ENCODE results near the gene CUEDC1. TPM values are rescaled to one million over a fixed set of nuclear protein-coding genes. Genes with fewer than 3 reads are reported as not detected.
A peak's percentile ranks its signal among the peaks of the same experiment; 100 is the strongest.

CUEDC1 gene
- total RNA-seq, 3 donors from 2014 or later = 13.0 to 18.0 (median 14.5) TPM

GRCh38 chr17:57938061-57938502 lies 17.1 kb downstream of the CUEDC1 start:
- Histone ChIP-seq H3K36me3 (no peaks in the 10 kb centered on the region), H3K9me3 (no peaks in the 10 kb centered on the region), H3K4me3 (no peak overlapping the region), H3K27ac (peak overlapping the region in 1 of 2 donors; percentile 96), H3K27me3 (no peaks in the 10 kb centered on the region), H3K4me1 (peaks cover 16 to 23% of the 10 kb centered on the region in 2 donors)
- DNase-seq (ENCODE audit: low spot score in 2 of 2) = no peak
- TF ChIP-seq CTCF (IDR thresholded peaks at IDR 0.05) (no peak), POLR2AphosphoS5 (IDR thresholded peaks at IDR 0.05) (no peak), POLR2A (IDR thresholded peaks at IDR 0.05) (no peak)
- intact Hi-C loops (cut with DNase I; ENCODE audit: low total_unique reads) = no loop called here

GRCh38 chr17:57937492-57937891 lies 17.7 kb downstream of the CUEDC1 start:
- Histone ChIP-seq H3K27ac (peak overlapping the region in 1 of 2 donors; percentile 96), H3K9me3 (no peaks in the 10 kb centered on the region), H3K36me3 (no peaks in the 10 kb centered on the region), H3K4me3 (no peak overlapping the region), H3K27me3 (no peaks in the 10 kb centered on the region), H3K4me1 (peaks cover 16 to 23% of the 10 kb centered on the region in 2 donors)
- no peak for DNase-seq (ENCODE audit: low spot score in 2 of 2)
- TF ChIP-seq POLR2A (IDR thresholded peaks at IDR 0.05) (no peak), POLR2AphosphoS5 (IDR thresholded peaks at IDR 0.05) (no peak), CTCF (IDR thresholded peaks at IDR 0.05) (no peak)
- intact Hi-C loops (cut with DNase I; ENCODE audit: low total_unique reads) = no loop called here

GRCh38 chr17:57935833-57936807 lies 19.1 kb downstream of the CUEDC1 start:
- Histone ChIP-seq H3K4me1 (peaks cover 10 to 27% of the 10 kb centered on the region in 2 donors), H3K27me3 (no peaks in the 10 kb centered on the region), H3K27ac (peak overlapping the region; percentile 96 to 97), H3K4me3 (peak overlapping the region in 1 of 3 donors; percentile 32), H3K36me3 (no peaks in the 10 kb centered on the region), H3K9me3 (no peaks in the 10 kb centered on the region)
- intact Hi-C loops (cut with DNase I; ENCODE audit: low total_unique reads) = no loop called here
- peak in 1 of 2 donors; percentile 76 for DNase-seq (ENCODE audit: low spot score in 2 of 2)
- TF ChIP-seq POLR2A (IDR thresholded peaks at IDR 0.05) = no peak
- peak in 2 of 3 donors; percentile 7 to 13 for TF ChIP-seq POLR2AphosphoS5 (IDR thresholded peaks at IDR 0.05)

GRCh38 chr17:57931488-57932137 lies 23.6 kb downstream of the CUEDC1 start:
- no peaks in the 10 kb centered on the region for H3K36me3 ChIP-seq
- intact Hi-C loops (cut with DNase I; ENCODE audit: low total_unique reads) = no loop called here
- H3K4me1 ChIP-seq = peaks cover 17 to 18% of the 10 kb centered on the region in 2 donors
- TF ChIP-seq CTCF (IDR thresholded peaks at IDR 0.05) = no peak
- TF ChIP-seq POLR2AphosphoS5 (IDR thresholded peaks at IDR 0.05) = peak in 1 of 3 donors; percentile 50
- no peak for TF ChIP-seq POLR2A (IDR thresholded peaks at IDR 0.05)
- DNase-seq (ENCODE audit: low spot score in 2 of 2) = peak in 1 of 2 donors; percentile 76
- H3K27ac ChIP-seq = peak overlapping the region; percentile 49 to 68
- no peaks in the 10 kb centered on the region for H3K27me3 ChIP-seq
- H3K9me3 ChIP-seq = no peaks in the 10 kb centered on the region
- H3K4me3 ChIP-seq = no peak overlapping the region

GRCh38 chr17:57930239-57930638 lies 25.0 kb downstream of the CUEDC1 start:
- TF ChIP-seq CTCF (IDR thresholded peaks at IDR 0.05) = no peak
- no peak for TF ChIP-seq POLR2AphosphoS5 (IDR thresholded peaks at IDR 0.05)
- TF ChIP-seq POLR2A (IDR thresholded peaks at IDR 0.05) = no peak
- H3K9me3 ChIP-seq = no peaks in the 10 kb centered on the region
- H3K27ac ChIP-seq = peak overlapping the region; percentile 38 to 68

More at GRCh38 chr17:57930239-57930638, 25.0 kb downstream of the CUEDC1 start:
- H3K4me1 ChIP-seq = peaks cover 6 to 11% of the 10 kb centered on the region in 2 donors
- intact Hi-C loops (cut with DNase I; ENCODE audit: low total_unique reads) = no loop called here
- H3K4me3 ChIP-seq = no peak overlapping the region
- DNase-seq (ENCODE audit: low spot score in 2 of 2) = no peak
- no peaks in the 10 kb centered on the region for H3K27me3 ChIP-seq
- no peaks in the 10 kb centered on the region for H3K36me3 ChIP-seq
